H9 (cell line): ENCODE data around the gene LRRC28. TPM values are rescaled to one million over a fixed set of nuclear protein-coding genes. Genes with fewer than 3 reads are reported as not detected.

Experiments
- DNase-seq: peaks from one replicate; pipeline ENCODE4 v3.0.0-alpha.2; 2017
- H2AFZ ChIP-seq: one replicate; pipeline ENCODE4 v1.6.1; 2013; ENCODE audit warnings: mild to moderate bottlenecking, low read length, control low read depth, moderate library complexity
- H2AK5ac ChIP-seq: 2 replicates; pipeline ENCODE4 v1.6.1; 2013; ENCODE audit warnings: low read length, control low read depth, mixed read lengths; ENCODE audit not compliant: insufficient read length
- H2BK120ac ChIP-seq: one replicate; pipeline ENCODE4 v1.6.1; 2013; ENCODE audit warnings: low read depth, mild to moderate bottlenecking, low read length, control low read depth, inconsistent platforms; ENCODE audit not compliant: poor library complexity, severe bottlenecking
- H2BK12ac ChIP-seq: 2 replicates; pipeline ENCODE4 v1.6.1; 2013; ENCODE audit warnings: low read length, control low read depth, mixed read lengths, low read depth; ENCODE audit not compliant: insufficient read length
- H2BK15ac ChIP-seq: 2 replicates; pipeline ENCODE4 v1.6.1; 2013; ENCODE audit warnings: low read depth, low read length, control low read depth
- H2BK20ac ChIP-seq: one replicate; pipeline ENCODE4 v1.6.1; 2013; ENCODE audit warnings: low read depth, mild to moderate bottlenecking, low read length, control low read depth, inconsistent platforms; ENCODE audit not compliant: poor library complexity, severe bottlenecking
- H2BK5ac ChIP-seq: 2 replicates; pipeline ENCODE4 v1.6.1; 2013; ENCODE audit warnings: low read length, control low read depth, mixed read lengths; ENCODE audit not compliant: insufficient read length
- H3K14ac ChIP-seq: 2 replicates; pipeline ENCODE4 v1.6.1; 2013; ENCODE audit warnings: low read length, control low read depth; ENCODE audit not compliant: insufficient read depth
- H3K18ac ChIP-seq: 2 replicates; pipeline ENCODE4 v1.6.1; 2013; ENCODE audit warnings: low read depth, mild to moderate bottlenecking, mixed read lengths, low read length, control low read depth; ENCODE audit not compliant: insufficient read length
- H3K23ac ChIP-seq: 2 replicates; pipeline ENCODE4 v1.6.1; 2013; ENCODE audit warnings: low read length, control low read depth, mixed read lengths, low read depth; ENCODE audit not compliant: insufficient read length
- H3K23me2 ChIP-seq: 2 replicates; pipeline ENCODE4 v1.6.1; 2013; ENCODE audit warnings: low read depth, mild to moderate bottlenecking, mixed read lengths, low read length, control low read depth; ENCODE audit not compliant: insufficient read length, poor library complexity, severe bottlenecking
- H3K27ac ChIP-seq: 2 replicates; pipeline ENCODE4 v1.5.1; 2013; ENCODE audit warnings: low read length, control low read depth, mixed read lengths, low read depth; ENCODE audit not compliant: insufficient read length
- H3K27me3 ChIP-seq: 2 replicates; pipeline ENCODE4 v1.6.1; 2013; ENCODE audit warnings: low read length, control low read depth, inconsistent platforms; ENCODE audit not compliant: insufficient read depth
- H3K4ac ChIP-seq: 2 replicates; pipeline ENCODE4 v1.6.1; 2013; ENCODE audit warnings: low read depth, mild to moderate bottlenecking, control low read depth, inconsistent platforms, low read length, moderate library complexity
- H3K4me1 ChIP-seq: 2 replicates; pipeline ENCODE4 v1.6.1; 2013; ENCODE audit warnings: low read length, control low read depth, inconsistent platforms; ENCODE audit not compliant: insufficient read depth
- H3K4me2 ChIP-seq: 2 replicates; pipeline ENCODE4 v1.6.1; 2013; ENCODE audit warnings: low read length, control low read depth, mixed read lengths; ENCODE audit not compliant: insufficient read length, insufficient read depth
- H3K56ac ChIP-seq: 2 replicates; pipeline ENCODE4 v1.6.1; 2013; ENCODE audit warnings: low read depth, mild to moderate bottlenecking, mixed read lengths, low read length, control low read depth; ENCODE audit not compliant: insufficient read length
- H3K79me1 ChIP-seq: 2 replicates; pipeline ENCODE4 v1.6.1; 2013; ENCODE audit warnings: low read depth, mild to moderate bottlenecking, moderate library complexity, low read length, control low read depth, inconsistent platforms; ENCODE audit not compliant: insufficient read depth, poor library complexity, severe bottlenecking
- H3K79me2 ChIP-seq: 2 replicates; pipeline ENCODE4 v1.6.1; 2013; ENCODE audit warnings: low read length, control low read depth, inconsistent platforms; ENCODE audit not compliant: insufficient read depth
- H3K9ac ChIP-seq: 2 replicates; pipeline ENCODE4 v1.6.1; 2013; ENCODE audit warnings: low read length, control low read depth, mixed read lengths; ENCODE audit not compliant: insufficient read length; ENCODE audit errors: extremely low read depth
- H3K9me3 ChIP-seq: one replicate; pipeline ENCODE4 v1.6.1; 2013; ENCODE audit warnings: low read depth, low read length, inconsistent platforms; ENCODE audit not compliant: control insufficient read depth
- H3T11ph ChIP-seq: one replicate; pipeline ENCODE4 v1.6.1; 2013; ENCODE audit warnings: mild to moderate bottlenecking, low read length, control low read depth, inconsistent platforms
- H4K20me1 ChIP-seq: one replicate; pipeline ENCODE4 v1.6.1; 2013; ENCODE audit not compliant: control insufficient read depth, insufficient read length, insufficient read depth
- H4K5ac ChIP-seq: 2 replicates; pipeline ENCODE4 v1.6.1; 2013; ENCODE audit warnings: low read depth, mild to moderate bottlenecking, mixed read lengths, low read length, control low read depth; ENCODE audit not compliant: insufficient read length
- H4K8ac ChIP-seq: replicated peaks from 2 replicates; pipeline ENCODE4 v1.6.1; 2013; ENCODE audit warnings: low read length, control low read depth, mixed read lengths, low read depth; ENCODE audit not compliant: insufficient read length
- H4K91ac ChIP-seq: 2 replicates; pipeline ENCODE4 v1.6.1; 2013; ENCODE audit warnings: low read depth, mild to moderate bottlenecking, moderate library complexity, mixed read lengths, low read length, control low read depth; ENCODE audit not compliant: insufficient read length
- H3K27ac Mint-ChIP-seq, 3 experiments: 2 replicates in 2 of 3; 3 replicates in 1 of 3; pipeline ENCODE4 v1.8.0; 2020 to 2021; ENCODE audit warnings: mixed read lengths in 3 of 3, mild to moderate bottlenecking in 1 of 3, moderate library complexity in 1 of 3
- H3K27me3 Mint-ChIP-seq: 2 replicates; pipeline ENCODE4 v1.8.0; 2021; ENCODE audit warnings: low read depth, mild to moderate bottlenecking, moderate library complexity, mixed read lengths
- H3K36me3 Mint-ChIP-seq, 3 experiments: 2 replicates in 2 of 3; 3 replicates in 1 of 3; pipeline ENCODE4 v1.8.0; 2020 to 2021; ENCODE audit warnings: low read depth in 3 of 3, mixed read lengths in 3 of 3; ENCODE audit not compliant: insufficient read depth in 1 of 3
- H3K4me1 Mint-ChIP-seq, 2 experiments: 2 replicates each; pipeline ENCODE4 v1.8.0; 2020; ENCODE audit warnings: mixed read lengths in 2 of 2
- H3K4me3 Mint-ChIP-seq, 2 experiments: 2 replicates in 1 of 2; 3 replicates in 1 of 2; pipeline ENCODE4 v1.8.0; 2020 to 2021; ENCODE audit warnings: mild to moderate bottlenecking in 2 of 2, mixed read lengths in 2 of 2, moderate library complexity in 1 of 2
- H3K9me3 Mint-ChIP-seq, 2 experiments: 2 replicates in 1 of 2; 3 replicates in 1 of 2; pipeline ENCODE4 v1.8.0; 2020; ENCODE audit warnings: mild to moderate bottlenecking in 2 of 2, mixed read lengths in 2 of 2, moderate library complexity in 1 of 2
- WGBS: extraction: QIAGEN DNeasy Blood & Tissue Kit; methylation state at CpG from one replicate; pipeline ENCODE4 v1.1.7; 2013; ENCODE audit warnings: missing lambda C conversion rate, low lambda C conversion rate, mixed read lengths; ENCODE audit not compliant: insufficient read length; ENCODE audit errors: extremely low coverage; 5-methylcytosine and 5-hydroxymethylcytosine counted together
- total RNA-seq: library from RNA; stranded (reverse); gene quantifications from 2 replicates; pipeline ENCODE4 v1.2.1, GENCODE V29; 2021
- TF ChIP-seq, protein P1 (sequence below): fragments of 200-600 bp; sonication (generic); conservative IDR thresholded peaks from 3 replicates; pipeline ENCODE4 v1.8.0; 2021; ENCODE audit warnings: antibody characterized with exemption, mild to moderate bottlenecking

Gene LRRC28
- total RNA-seq, 1 experiment from 2014 or later = 17.6 TPM

DNA sequence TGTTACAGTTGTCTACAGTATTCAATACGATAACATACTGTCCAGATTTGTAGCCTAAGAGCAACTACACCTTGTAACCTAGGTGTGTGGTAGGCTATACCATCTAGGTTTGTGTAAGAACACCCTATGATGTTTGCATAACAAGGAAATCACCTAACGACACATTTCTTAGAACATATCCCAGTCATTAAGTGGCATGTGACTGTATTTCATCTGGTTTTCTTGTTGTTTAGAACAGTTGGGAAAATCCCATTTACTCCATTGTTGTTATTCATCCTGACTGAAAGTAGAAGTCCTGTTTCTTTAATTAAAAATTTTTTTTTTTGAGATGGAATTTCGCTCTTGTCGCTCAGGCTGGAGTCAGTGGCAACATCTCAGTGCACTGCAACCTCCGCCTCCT, 31.3 kb downstream of the LRRC28 start:
- no peak overlapping the region for H3K4me2 ChIP-seq
- H3K27me3 Mint-ChIP-seq = no peaks in the 10 kb centered on the region
- WGBS = no CpG with 5 or more reads among the region's 5 CpGs
- no peak overlapping the region for H3K9ac ChIP-seq
- no peak overlapping the region for H2BK20ac ChIP-seq
- H3K79me1 ChIP-seq = no peaks in the 10 kb centered on the region
- H3K79me2 ChIP-seq = no peaks in the 10 kb centered on the region
- H3K4me1 ChIP-seq = no peaks in the 10 kb centered on the region
- no peaks in the 10 kb centered on the region for H4K20me1 ChIP-seq
- no peak overlapping the region for H3K27ac ChIP-seq
- no peak overlapping the region for H2BK5ac ChIP-seq
- H3T11ph ChIP-seq = no peak overlapping the region
- H4K5ac ChIP-seq = no peak overlapping the region
- no peak overlapping the region for H3K23ac ChIP-seq
- no peak overlapping the region for H2BK12ac ChIP-seq
- H3K23me2 ChIP-seq = no peaks in the 10 kb centered on the region
- TF ChIP-seq, protein P1, sequence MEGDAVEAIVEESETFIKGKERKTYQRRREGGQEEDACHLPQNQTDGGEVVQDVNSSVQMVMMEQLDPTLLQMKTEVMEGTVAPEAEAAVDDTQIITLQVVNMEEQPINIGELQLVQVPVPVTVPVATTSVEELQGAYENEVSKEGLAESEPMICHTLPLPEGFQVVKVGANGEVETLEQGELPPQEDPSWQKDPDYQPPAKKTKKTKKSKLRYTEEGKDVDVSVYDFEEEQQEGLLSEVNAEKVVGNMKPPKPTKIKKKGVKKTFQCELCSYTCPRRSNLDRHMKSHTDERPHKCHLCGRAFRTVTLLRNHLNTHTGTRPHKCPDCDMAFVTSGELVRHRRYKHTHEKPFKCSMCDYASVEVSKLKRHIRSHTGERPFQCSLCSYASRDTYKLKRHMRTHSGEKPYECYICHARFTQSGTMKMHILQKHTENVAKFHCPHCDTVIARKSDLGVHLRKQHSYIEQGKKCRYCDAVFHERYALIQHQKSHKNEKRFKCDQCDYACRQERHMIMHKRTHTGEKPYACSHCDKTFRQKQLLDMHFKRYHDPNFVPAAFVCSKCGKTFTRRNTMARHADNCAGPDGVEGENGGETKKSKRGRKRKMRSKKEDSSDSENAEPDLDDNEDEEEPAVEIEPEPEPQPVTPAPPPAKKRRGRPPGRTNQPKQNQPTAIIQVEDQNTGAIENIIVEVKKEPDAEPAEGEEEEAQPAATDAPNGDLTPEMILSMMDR = no peak
- no peak overlapping the region for H3K27ac Mint-ChIP-seq
- no peak overlapping the region for H3K56ac ChIP-seq
- H3K18ac ChIP-seq = no peak overlapping the region
- H3K9me3 Mint-ChIP-seq = no peaks in the 10 kb centered on the region
- no peak overlapping the region for H4K91ac ChIP-seq
- DNase-seq = no peak
- H3K4me3 Mint-ChIP-seq = no peak overlapping the region
- H3K4ac ChIP-seq = no peak overlapping the region
- no peak overlapping the region for H2BK15ac ChIP-seq
- no peak overlapping the region for H2AK5ac ChIP-seq
- no peaks in the 10 kb centered on the region for H3K27me3 ChIP-seq
- no peak overlapping the region for H2BK120ac ChIP-seq
- no peaks in the 10 kb centered on the region for H3K4me1 Mint-ChIP-seq
- H3K9me3 ChIP-seq = no peaks in the 10 kb centered on the region
- no peak overlapping the region for H4K8ac ChIP-seq
- H3K14ac ChIP-seq = no peak overlapping the region
- H2AFZ ChIP-seq = no peak overlapping the region
- H3K36me3 Mint-ChIP-seq = no peaks in the 10 kb centered on the region
